ENCODE data around the gene ZNF358. TPM values are rescaled to one million over a fixed set of nuclear protein-coding genes. Genes with fewer than 3 reads are reported as not detected.

ZNF358 gene
- total and polyA plus RNA-seq, 2 donors (not counting 1 experiment from before 2014, with no cell fraction given): 16.7 to 26.8 TPM

DNA sequence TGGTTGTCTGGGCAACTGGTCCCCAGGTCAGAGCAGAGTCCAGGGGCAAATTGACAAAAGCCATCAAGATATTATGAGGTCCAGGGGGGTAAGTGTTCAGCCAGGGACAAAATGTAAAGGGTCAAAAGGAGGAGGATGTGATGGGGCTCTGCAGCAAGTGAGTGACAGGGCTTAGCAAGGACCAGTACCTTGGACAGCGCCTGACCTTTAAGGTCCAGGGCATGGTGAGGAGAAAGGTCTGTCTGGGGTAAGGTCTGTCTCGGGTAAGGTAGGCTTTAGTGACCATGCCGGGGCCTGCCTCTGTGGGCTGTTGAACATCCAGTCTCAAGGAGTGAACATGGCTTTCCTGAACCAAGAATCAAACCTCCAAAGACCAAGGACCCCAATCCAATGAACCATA, 6.3 kb upstream of the ZNF358 start:
- Histone ChIP-seq H3K27ac (ENCODE audit: insufficient read depth, low read length) (no peak overlapping the region), H3K27me3 (ENCODE audit: control insufficient read depth, insufficient read depth, low read length) (no peaks in the 10 kb centered on the region), H3K36me3 (ENCODE audit: control insufficient read depth, insufficient read depth, low read length) (no peaks in the 10 kb centered on the region), H3K9me3 (ENCODE audit: control insufficient read depth, insufficient read depth, low read depth, low read length) (no peaks in the 10 kb centered on the region), H3K9ac (ENCODE audit: insufficient read depth, low read length) (no peak overlapping the region), H4K20me1 (ENCODE audit: control insufficient read depth, extremely low read depth, insufficient read depth, low read length) (no peaks in the 10 kb centered on the region), H3K4me1 (ENCODE audit: control insufficient read depth, extremely low read depth, insufficient read depth, low read length) (peaks cover 2% of the 10 kb centered on the region), H2AFZ (ENCODE audit: low read length) (no peak overlapping the region), H3K79me2 (ENCODE audit: control insufficient read depth, insufficient read depth, low read length) (no peaks in the 10 kb centered on the region), H3K4me2 (ENCODE audit: extremely low read depth, insufficient read depth, low read length) (no peak overlapping the region), H3K4me3 (replicated peaks in 1 of 4; ENCODE audit: control extremely low read depth in 1 of 4, insufficient read depth in 1 of 4, low read depth in 3 of 4, low read length in 4 of 4) (no peak overlapping the region)
- TF ChIP-seq EZH2 (IDR thresholded peaks at IDR 0.05; ENCODE audit: low read length, missing control alignments): no peak
- TF ChIP-seq, protein P1, sequence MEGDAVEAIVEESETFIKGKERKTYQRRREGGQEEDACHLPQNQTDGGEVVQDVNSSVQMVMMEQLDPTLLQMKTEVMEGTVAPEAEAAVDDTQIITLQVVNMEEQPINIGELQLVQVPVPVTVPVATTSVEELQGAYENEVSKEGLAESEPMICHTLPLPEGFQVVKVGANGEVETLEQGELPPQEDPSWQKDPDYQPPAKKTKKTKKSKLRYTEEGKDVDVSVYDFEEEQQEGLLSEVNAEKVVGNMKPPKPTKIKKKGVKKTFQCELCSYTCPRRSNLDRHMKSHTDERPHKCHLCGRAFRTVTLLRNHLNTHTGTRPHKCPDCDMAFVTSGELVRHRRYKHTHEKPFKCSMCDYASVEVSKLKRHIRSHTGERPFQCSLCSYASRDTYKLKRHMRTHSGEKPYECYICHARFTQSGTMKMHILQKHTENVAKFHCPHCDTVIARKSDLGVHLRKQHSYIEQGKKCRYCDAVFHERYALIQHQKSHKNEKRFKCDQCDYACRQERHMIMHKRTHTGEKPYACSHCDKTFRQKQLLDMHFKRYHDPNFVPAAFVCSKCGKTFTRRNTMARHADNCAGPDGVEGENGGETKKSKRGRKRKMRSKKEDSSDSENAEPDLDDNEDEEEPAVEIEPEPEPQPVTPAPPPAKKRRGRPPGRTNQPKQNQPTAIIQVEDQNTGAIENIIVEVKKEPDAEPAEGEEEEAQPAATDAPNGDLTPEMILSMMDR (conservative IDR thresholded peaks at IDR 0.05 in 1 of 2, IDR thresholded peaks at IDR 0.05 in 1 of 2; ENCODE audit: low read depth in 1 of 2, low read length in 2 of 2): no peak
- DNase-seq (ENCODE audit: low read depth in 2 of 2): no peak

DNA sequence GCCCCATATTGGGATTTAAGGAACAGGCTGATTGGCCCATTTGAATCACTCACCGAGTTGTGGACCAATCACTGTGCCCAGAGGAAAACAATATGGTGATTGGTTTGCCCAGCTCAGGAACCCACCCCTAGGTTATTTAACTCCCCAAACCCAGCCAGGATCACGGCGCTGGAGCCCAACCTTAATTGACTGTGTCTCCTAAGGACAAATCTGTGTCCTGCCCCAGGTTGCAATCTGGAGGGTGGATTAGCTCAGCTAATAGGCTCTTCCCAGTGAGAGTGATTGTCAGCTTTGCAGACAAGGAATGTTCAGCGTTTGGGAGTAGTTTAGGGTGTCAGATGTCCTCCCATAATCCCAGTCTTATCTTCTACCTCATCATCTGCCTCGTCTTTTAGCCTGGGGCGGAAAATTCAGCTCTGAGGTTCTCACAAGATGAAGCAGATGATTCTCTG, 3.5 kb upstream of the ZNF358 start:
- Histone ChIP-seq H3K79me2 (ENCODE audit: control insufficient read depth, insufficient read depth, low read length) (no peaks in the 10 kb centered on the region), H3K4me2 (ENCODE audit: extremely low read depth, insufficient read depth, low read length) (no peak overlapping the region), H3K4me3 (replicated peaks in 1 of 4; ENCODE audit: control extremely low read depth in 1 of 4, insufficient read depth in 1 of 4, low read depth in 3 of 4, low read length in 4 of 4) (no peak overlapping the region), H2AFZ (ENCODE audit: low read length) (no peak overlapping the region), H3K27me3 (ENCODE audit: control insufficient read depth, insufficient read depth, low read length) (no peaks in the 10 kb centered on the region), H3K4me1 (ENCODE audit: control insufficient read depth, extremely low read depth, insufficient read depth, low read length) (peaks cover 7% of the 10 kb centered on the region), H3K9ac (ENCODE audit: insufficient read depth, low read length) (no peak overlapping the region), H3K9me3 (ENCODE audit: control insufficient read depth, insufficient read depth, low read depth, low read length) (no peaks in the 10 kb centered on the region), H4K20me1 (ENCODE audit: control insufficient read depth, extremely low read depth, insufficient read depth, low read length) (no peaks in the 10 kb centered on the region), H3K36me3 (ENCODE audit: control insufficient read depth, insufficient read depth, low read length) (no peaks in the 10 kb centered on the region), H3K27ac (ENCODE audit: insufficient read depth, low read length) (no peak overlapping the region)
- DNase-seq (ENCODE audit: low read depth in 2 of 2): no peak
- no peak for TF ChIP-seq EZH2 (IDR thresholded peaks at IDR 0.05; ENCODE audit: low read length, missing control alignments)
- TF ChIP-seq, protein P1 (conservative IDR thresholded peaks at IDR 0.05 in 1 of 2, IDR thresholded peaks at IDR 0.05 in 1 of 2; ENCODE audit: low read depth in 1 of 2, low read length in 2 of 2): no peak

DNA sequence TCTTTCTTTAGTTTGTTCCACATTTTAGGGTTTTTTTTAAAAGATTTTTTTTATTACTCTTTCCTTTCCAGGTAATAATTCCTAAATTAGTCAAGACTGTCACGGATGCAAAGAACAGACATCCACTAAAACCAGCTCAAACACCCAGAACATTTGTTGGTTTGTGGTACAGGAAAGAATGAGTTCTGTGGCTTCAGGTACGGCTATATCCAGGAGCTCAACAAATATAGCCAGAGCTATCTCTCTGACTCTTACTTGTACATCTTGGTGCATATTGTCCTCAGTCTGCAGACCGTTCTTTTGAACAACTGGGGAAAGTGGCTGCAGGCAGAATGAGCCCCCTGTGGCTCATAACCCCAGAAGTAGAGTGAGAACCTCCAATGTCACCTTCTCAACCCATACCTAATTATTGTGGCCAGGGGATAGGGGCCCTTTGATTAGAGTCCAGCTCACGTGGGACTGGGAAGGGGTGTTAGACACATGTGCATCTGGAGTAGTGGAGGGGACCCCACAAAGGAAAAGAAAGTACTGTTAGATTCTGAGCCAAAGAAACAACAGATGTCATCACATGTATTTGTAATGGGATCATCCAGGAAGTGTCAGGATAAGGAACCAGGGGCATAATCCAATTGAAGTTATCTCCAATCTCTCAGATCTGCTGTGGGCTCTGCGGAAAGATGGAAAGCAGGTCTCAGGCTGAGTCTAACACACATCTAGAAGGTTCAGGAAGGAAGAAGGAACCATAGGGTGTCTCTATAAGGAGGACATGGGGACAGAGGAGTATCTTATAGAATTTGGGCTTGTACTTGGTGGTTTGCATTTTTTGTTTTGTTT, 1.9 kb upstream of the ZNF358 start:
- H3K9me3 ChIP-seq (ENCODE audit: control insufficient read depth, insufficient read depth, low read depth, low read length): no peaks in the 10 kb centered on the region
- H2AFZ ChIP-seq (ENCODE audit: low read length): no peak overlapping the region
- peaks cover 6% of the 10 kb centered on the region for H3K4me1 ChIP-seq (ENCODE audit: control insufficient read depth, extremely low read depth, insufficient read depth, low read length)
- no peaks in the 10 kb centered on the region for H3K27me3 ChIP-seq (ENCODE audit: control insufficient read depth, insufficient read depth, low read length)
- TF ChIP-seq, protein P1 (conservative IDR thresholded peaks at IDR 0.05 in 1 of 2, IDR thresholded peaks at IDR 0.05 in 1 of 2; ENCODE audit: low read depth in 1 of 2, low read length in 2 of 2): no peak
- TF ChIP-seq EZH2 (IDR thresholded peaks at IDR 0.05; ENCODE audit: low read length, missing control alignments): no peak
- H3K36me3 ChIP-seq (ENCODE audit: control insufficient read depth, insufficient read depth, low read length): no peaks in the 10 kb centered on the region
- no peak overlapping the region for H3K4me3 ChIP-seq (replicated peaks in 1 of 4; ENCODE audit: control extremely low read depth in 1 of 4, insufficient read depth in 1 of 4, low read depth in 3 of 4, low read length in 4 of 4)
- no peak for DNase-seq (ENCODE audit: low read depth in 2 of 2)
- no peak overlapping the region for H3K27ac ChIP-seq (ENCODE audit: insufficient read depth, low read length)
- H4K20me1 ChIP-seq (ENCODE audit: control insufficient read depth, extremely low read depth, insufficient read depth, low read length): no peaks in the 10 kb centered on the region
- H3K9ac ChIP-seq (ENCODE audit: insufficient read depth, low read length): no peak overlapping the region
- H3K79me2 ChIP-seq (ENCODE audit: control insufficient read depth, insufficient read depth, low read length): no peaks in the 10 kb centered on the region
- no peak overlapping the region for H3K4me2 ChIP-seq (ENCODE audit: extremely low read depth, insufficient read depth, low read length)

Measured in fibroblast of lung (primary cell).